SK-N-SH (cell line): ENCODE measurements around the gene MS4A18. TPM values are rescaled to one million over a fixed set of nuclear protein-coding genes. Genes with fewer than 3 reads are reported as not detected.

Experiments used
- CTCF ChIA-PET: fragments of 300-600, 350-600 bp; formaldehyde crosslinking; extraction: SDS; loops from one replicate; lab custom pipeline; 2021; lab: Yijun Ruan, JAX
- POLR2A ChIA-PET: fragments of 350-600 bp; sonication (Branson Sonifier 250); formaldehyde crosslinking; extraction: SDS; loops from one replicate; lab custom pipeline; 2020; ENCODE audit warnings: antibody characterized with exemption, inconsistent platforms; lab: Yijun Ruan, JAX
- DNase-seq: peaks from one replicate; pipeline ENCODE4 v3.0.0; 2012
- H2AFZ ChIP-seq: fragments of 200-600 bp; sonication (generic); 2 replicates; pipeline ENCODE4 v1.8.1; 2016; ENCODE audit warnings: antibody characterized with exemption, mild to moderate bottlenecking, low read depth
- H3F3A ChIP-seq: fragments of 200-600 bp; sonication (generic); replicated peaks from 2 replicates; pipeline ENCODE3; 2016; ENCODE audit warnings: antibody characterized with exemption, mild to moderate bottlenecking; ENCODE audit not compliant: insufficient read depth
- H3K27ac ChIP-seq, 2 experiments: fragments of 200-500 bp in 1 of 2; fragments of 200-600 bp in 1 of 2; sonication (Bioruptor generic) in 1 of 2; sonication (generic), shearing (Covaris generic) in 1 of 2; 2 replicates each; pipeline versions ENCODE4 v1.5.1 to v1.6.1; 2014 to 2016; ENCODE audit warnings: low read depth in 2 of 2, inconsistent platforms in 1 of 2, low read length in 1 of 2, mild to moderate bottlenecking in 1 of 2, mixed read lengths in 1 of 2
- H3K27me3 ChIP-seq: fragments of 200-600 bp; sonication (generic), shearing (Covaris generic); 2 replicates; pipeline ENCODE4 v1.6.1; 2016; ENCODE audit warnings: mixed run types; ENCODE audit not compliant: insufficient read depth
- H3K36me3 ChIP-seq, 2 experiments: fragments of 200-500 bp in 1 of 2; fragments of 200-600 bp in 1 of 2; sonication (Bioruptor generic) in 1 of 2; sonication (generic) in 1 of 2; replicated peaks in 1 of 2; 2 replicates each; pipeline versions ENCODE3 to v1.5.1; 2014 to 2016; ENCODE audit warnings: low read length in 1 of 2, mild to moderate bottlenecking in 1 of 2; ENCODE audit not compliant: insufficient read depth in 2 of 2, control insufficient read depth in 1 of 2
- H3K4me1 ChIP-seq, 2 experiments: fragments of 200-500 bp in 1 of 2; fragments of 200-600 bp in 1 of 2; sonication (Bioruptor generic) in 1 of 2; sonication (generic), shearing (Covaris generic) in 1 of 2; 2 replicates each; pipeline versions ENCODE4 v1.5.1 to v1.6.1; 2014 to 2016; ENCODE audit warnings: low read depth in 1 of 2, low read length in 1 of 2, mixed run types in 1 of 2; ENCODE audit not compliant: insufficient read depth in 2 of 2, control insufficient read depth in 1 of 2
- H3K4me2 ChIP-seq: fragments of 200-600 bp; sonication (generic), shearing (Covaris generic); 2 replicates; pipeline ENCODE4 v1.6.1; 2017; ENCODE audit warnings: mixed run types
- H3K4me3 ChIP-seq, 2 experiments: fragments of 200-500 bp in 1 of 2; fragments of 200-600 bp in 1 of 2; sonication (Bioruptor generic) in 1 of 2; sonication (generic), shearing (Covaris generic) in 1 of 2; 2 replicates each; pipeline versions ENCODE4 v1.5.1 to v1.8.1; 2014 to 2016; ENCODE audit warnings: low read depth in 2 of 2, inconsistent platforms in 1 of 2, low read length in 1 of 2, mild to moderate bottlenecking in 1 of 2, mixed read lengths in 1 of 2, moderate library complexity in 1 of 2
- H3K79me2 ChIP-seq: fragments of 200-600 bp; sonication (generic); 2 replicates; pipeline ENCODE4 v1.8.1; 2017; ENCODE audit warnings: mild to moderate bottlenecking; ENCODE audit not compliant: insufficient read depth
- H3K9ac ChIP-seq: fragments of 200-600 bp; sonication (generic); 2 replicates; pipeline ENCODE4 v1.6.1; 2017; ENCODE audit warnings: mixed run types
- H3K9me2 ChIP-seq: fragments of 200-600 bp; sonication (generic); 2 replicates; pipeline ENCODE4 v1.6.1; 2017; ENCODE audit warnings: mixed run types
- H3K9me3 ChIP-seq: fragments of 200-600 bp; sonication (generic); 2 replicates; pipeline ENCODE4 v1.6.1; 2017; ENCODE audit warnings: mixed run types, mild to moderate bottlenecking, moderate library complexity
- H4K20me1 ChIP-seq: fragments of 200-600 bp; sonication (generic); 2 replicates; pipeline ENCODE4 v1.6.1; 2017; ENCODE audit warnings: mild to moderate bottlenecking, mixed run types; ENCODE audit not compliant: insufficient read depth
- CHD2 ChIP-seq: fragments of 150-350 bp; IDR thresholded peaks from 2 replicates; pipeline ENCODE4 v1.6.1; 2018; ENCODE audit warnings: low read length; ENCODE audit not compliant: partially characterized antibody
- ELF1 ChIP-seq: IDR thresholded peaks from 2 replicates; pipeline ENCODE4 v1.4.0; 2012
- EP300 ChIP-seq, 2 experiments: IDR thresholded peaks; 2 replicates each; pipeline versions ENCODE4 v1.4.0 to v1.6.1; 2012; ENCODE audit warnings: borderline replicate concordance in 1 of 2, low read depth in 1 of 2, low read length in 1 of 2
- MEF2A ChIP-seq: IDR thresholded peaks from 2 replicates; pipeline ENCODE4 v1.4.0; 2012; ENCODE audit warnings: low read depth, borderline replicate concordance
- NFIC ChIP-seq: IDR thresholded peaks from 2 replicates; pipeline ENCODE4 v1.4.0; 2012; ENCODE audit warnings: borderline replicate concordance
- NRF1 ChIP-seq: IDR thresholded peaks from 2 replicates; pipeline ENCODE4 v1.6.1; 2012; ENCODE audit warnings: low read depth, mild to moderate bottlenecking, low read length
- POLR2AphosphoS5 ChIP-seq: IDR thresholded peaks from 2 replicates; pipeline ENCODE4 v1.6.1; 2012; ENCODE audit warnings: low read depth, low read length
- RAD21 ChIP-seq: IDR thresholded peaks from 2 replicates; pipeline ENCODE4 v1.6.1; 2012; ENCODE audit warnings: mild to moderate bottlenecking, low read length
- RCOR1 ChIP-seq: fragments of 150-350 bp; IDR thresholded peaks from 2 replicates; pipeline ENCODE4 v1.6.1; 2017; ENCODE audit warnings: antibody characterized with exemption, low read length
- RFX5 ChIP-seq: IDR thresholded peaks from 2 replicates; pipeline ENCODE4 v1.6.1; 2012; ENCODE audit warnings: mild to moderate bottlenecking, improper control_type of control experiment, low read length
- SIN3A ChIP-seq: IDR thresholded peaks from 2 replicates; pipeline ENCODE4 v1.6.1; 2012; ENCODE audit warnings: low read depth, mild to moderate bottlenecking, low read length, moderate library complexity, borderline replicate concordance
- TEAD4 ChIP-seq: IDR thresholded peaks from 2 replicates; pipeline ENCODE4 v1.4.0; 2012; ENCODE audit warnings: mild to moderate bottlenecking, borderline replicate concordance; ENCODE audit not compliant: insufficient read depth
- WGBS: methylation state at CpG from one replicate; pipeline ENCODE4 v1.1.6; 2017; ENCODE audit warnings: low lambda C conversion rate; 5-methylcytosine and 5-hydroxymethylcytosine counted together
- polyA plus RNA-seq, 3 experiments: library from polyadenylated mRNA; depleted of rRNA; stranded (reverse); fragments of >200 nt; gene quantifications; 2 replicates each; pipeline ENCODE4 v1.2.3, GENCODE V29; 2012
- TF ChIP-seq, protein P1 (sequence below): IDR thresholded peaks from 2 replicates; pipeline ENCODE4; 2012
- TF ChIP-seq, protein P2 (sequence below): IDR thresholded peaks from 2 replicates; pipeline ENCODE4 v1.4.0; 2012; ENCODE audit warnings: low read depth, borderline replicate concordance
- TF ChIP-seq, protein P3 (sequence below): IDR thresholded peaks from 2 replicates; pipeline ENCODE4 v1.4.0; 2012; ENCODE audit warnings: low read depth
- TF ChIP-seq, protein P4 (sequence below): fragments of 150-350 bp; IDR thresholded peaks from 2 replicates; pipeline ENCODE4 v1.6.1; 2017; ENCODE audit warnings: antibody characterized with exemption, low read length, low read depth, borderline replicate concordance
- TF ChIP-seq, protein P5 (sequence below): fragments of 200-600 bp; sonication (generic); IDR thresholded peaks from 2 replicates; pipeline ENCODE4 v1.6.1; 2017; ENCODE audit warnings: antibody characterized with exemption, mild to moderate bottlenecking, moderate library complexity

Gene MS4A18
- polyA plus RNA-seq, 1 of the 3 experiments (the other 2 are of a cell fraction) = not detected

DNA sequence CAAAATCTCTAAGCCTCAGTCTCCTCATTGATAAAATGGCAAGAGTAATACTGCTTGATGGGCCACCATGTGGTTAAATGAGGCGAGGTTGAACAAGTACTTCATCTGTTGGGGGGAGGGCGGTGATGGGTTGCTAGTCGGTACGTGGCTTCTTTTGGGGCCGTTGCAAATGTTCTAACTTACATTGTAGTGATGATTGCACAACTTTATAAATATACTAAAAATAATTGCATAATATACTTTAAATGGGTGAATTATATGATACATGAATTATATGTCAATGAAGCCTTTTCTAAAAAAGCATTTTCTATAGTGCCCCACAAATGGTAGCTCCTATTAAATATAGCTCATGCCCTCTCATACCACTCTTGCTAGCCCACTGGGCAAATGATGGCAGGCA is 18.6 kb upstream of the MS4A18 start:
- no peak for TF ChIP-seq CHD2
- DNase-seq = no peak
- ChIA-PET POLR2A (no interaction called here), CTCF (no interaction called here)
- no peaks in the 10 kb centered on the region for H3K4me1 ChIP-seq
- no peaks in the 10 kb centered on the region; the same call in 1 of the 2 replicates for H3K27me3 ChIP-seq
- no peaks in the 10 kb centered on the region for H3K79me2 ChIP-seq
- no peak overlapping the region for H2AFZ ChIP-seq
- 7% methylated on average over 5 of the region's 5 CpGs for WGBS
- H3K9me3 ChIP-seq = no peaks in the 10 kb centered on the region
- no peak overlapping the region for H3K9ac ChIP-seq
- no peak overlapping the region for H3K27ac ChIP-seq
- no peak overlapping the region for H3K4me3 ChIP-seq
- no peaks in the 10 kb centered on the region for H3K9me2 ChIP-seq
- no peak overlapping the region for H3K4me2 ChIP-seq
- no peaks in the 10 kb centered on the region for H4K20me1 ChIP-seq
- no peaks in the 10 kb centered on the region for H3F3A ChIP-seq
- no peaks in the 10 kb centered on the region for H3K36me3 ChIP-seq

DNA sequence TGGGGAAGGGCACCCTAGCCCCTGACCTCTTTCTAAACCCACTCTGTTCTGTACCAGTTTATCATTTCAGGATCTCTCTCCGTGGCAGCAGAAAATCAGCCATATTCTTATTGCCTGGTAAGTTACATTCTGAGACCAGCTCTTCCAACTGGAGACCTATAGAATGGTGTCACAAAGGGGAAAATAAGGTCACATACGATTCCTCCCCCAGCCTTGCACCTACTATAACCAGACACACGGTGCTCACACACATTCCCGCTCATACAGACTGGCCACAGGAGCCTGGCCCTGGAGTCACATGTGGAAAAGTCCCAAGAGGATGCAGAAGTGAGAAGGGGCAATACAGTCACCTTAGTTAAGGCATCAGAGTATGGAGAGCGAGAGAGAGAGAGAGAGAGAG is 17.6 kb upstream of the MS4A18 start:
- TF ChIP-seq CHD2 (no peak), NRF1 (no peak), RCOR1 (no peak), EP300 (IDR thresholded peaks at IDR 0.05; ENCODE audit: borderline replicate concordance in 1 of 2, low read depth in 1 of 2, low read length in 1 of 2) (no peak), ELF1 (no peak), TEAD4 (no peak), SIN3A (no peak), MEF2A (no peak), NFIC (no peak), RAD21 (no peak), RFX5 (no peak), POLR2AphosphoS5 (no peak)
- TF ChIP-seq, protein P1, sequence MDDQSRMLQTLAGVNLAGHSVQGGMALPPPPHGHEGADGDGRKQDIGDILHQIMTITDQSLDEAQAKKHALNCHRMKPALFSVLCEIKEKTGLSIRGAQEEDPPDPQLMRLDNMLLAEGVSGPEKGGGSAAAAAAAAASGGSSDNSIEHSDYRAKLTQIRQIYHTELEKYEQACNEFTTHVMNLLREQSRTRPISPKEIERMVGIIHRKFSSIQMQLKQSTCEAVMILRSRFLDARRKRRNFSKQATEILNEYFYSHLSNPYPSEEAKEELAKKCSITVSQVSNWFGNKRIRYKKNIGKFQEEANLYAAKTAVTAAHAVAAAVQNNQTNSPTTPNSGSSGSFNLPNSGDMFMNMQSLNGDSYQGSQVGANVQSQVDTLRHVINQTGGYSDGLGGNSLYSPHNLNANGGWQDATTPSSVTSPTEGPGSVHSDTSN = no peak
- TF ChIP-seq, protein P2, sequence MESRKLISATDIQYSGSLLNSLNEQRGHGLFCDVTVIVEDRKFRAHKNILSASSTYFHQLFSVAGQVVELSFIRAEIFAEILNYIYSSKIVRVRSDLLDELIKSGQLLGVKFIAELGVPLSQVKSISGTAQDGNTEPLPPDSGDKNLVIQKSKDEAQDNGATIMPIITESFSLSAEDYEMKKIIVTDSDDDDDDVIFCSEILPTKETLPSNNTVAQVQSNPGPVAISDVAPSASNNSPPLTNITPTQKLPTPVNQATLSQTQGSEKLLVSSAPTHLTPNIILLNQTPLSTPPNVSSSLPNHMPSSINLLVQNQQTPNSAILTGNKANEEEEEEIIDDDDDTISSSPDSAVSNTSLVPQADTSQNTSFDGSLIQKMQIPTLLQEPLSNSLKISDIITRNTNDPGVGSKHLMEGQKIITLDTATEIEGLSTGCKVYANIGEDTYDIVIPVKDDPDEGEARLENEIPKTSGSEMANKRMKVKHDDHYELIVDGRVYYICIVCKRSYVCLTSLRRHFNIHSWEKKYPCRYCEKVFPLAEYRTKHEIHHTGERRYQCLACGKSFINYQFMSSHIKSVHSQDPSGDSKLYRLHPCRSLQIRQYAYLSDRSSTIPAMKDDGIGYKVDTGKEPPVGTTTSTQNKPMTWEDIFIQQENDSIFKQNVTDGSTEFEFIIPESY = no peak
- TF ChIP-seq, protein P3, sequence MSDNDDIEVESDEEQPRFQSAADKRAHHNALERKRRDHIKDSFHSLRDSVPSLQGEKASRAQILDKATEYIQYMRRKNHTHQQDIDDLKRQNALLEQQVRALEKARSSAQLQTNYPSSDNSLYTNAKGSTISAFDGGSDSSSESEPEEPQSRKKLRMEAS = no peak
- TF ChIP-seq, protein P4, sequence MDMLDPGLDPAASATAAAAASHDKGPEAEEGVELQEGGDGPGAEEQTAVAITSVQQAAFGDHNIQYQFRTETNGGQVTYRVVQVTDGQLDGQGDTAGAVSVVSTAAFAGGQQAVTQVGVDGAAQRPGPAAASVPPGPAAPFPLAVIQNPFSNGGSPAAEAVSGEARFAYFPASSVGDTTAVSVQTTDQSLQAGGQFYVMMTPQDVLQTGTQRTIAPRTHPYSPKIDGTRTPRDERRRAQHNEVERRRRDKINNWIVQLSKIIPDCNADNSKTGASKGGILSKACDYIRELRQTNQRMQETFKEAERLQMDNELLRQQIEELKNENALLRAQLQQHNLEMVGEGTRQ = no peak
- TF ChIP-seq, protein P5, sequence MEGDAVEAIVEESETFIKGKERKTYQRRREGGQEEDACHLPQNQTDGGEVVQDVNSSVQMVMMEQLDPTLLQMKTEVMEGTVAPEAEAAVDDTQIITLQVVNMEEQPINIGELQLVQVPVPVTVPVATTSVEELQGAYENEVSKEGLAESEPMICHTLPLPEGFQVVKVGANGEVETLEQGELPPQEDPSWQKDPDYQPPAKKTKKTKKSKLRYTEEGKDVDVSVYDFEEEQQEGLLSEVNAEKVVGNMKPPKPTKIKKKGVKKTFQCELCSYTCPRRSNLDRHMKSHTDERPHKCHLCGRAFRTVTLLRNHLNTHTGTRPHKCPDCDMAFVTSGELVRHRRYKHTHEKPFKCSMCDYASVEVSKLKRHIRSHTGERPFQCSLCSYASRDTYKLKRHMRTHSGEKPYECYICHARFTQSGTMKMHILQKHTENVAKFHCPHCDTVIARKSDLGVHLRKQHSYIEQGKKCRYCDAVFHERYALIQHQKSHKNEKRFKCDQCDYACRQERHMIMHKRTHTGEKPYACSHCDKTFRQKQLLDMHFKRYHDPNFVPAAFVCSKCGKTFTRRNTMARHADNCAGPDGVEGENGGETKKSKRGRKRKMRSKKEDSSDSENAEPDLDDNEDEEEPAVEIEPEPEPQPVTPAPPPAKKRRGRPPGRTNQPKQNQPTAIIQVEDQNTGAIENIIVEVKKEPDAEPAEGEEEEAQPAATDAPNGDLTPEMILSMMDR = no peak
- DNase-seq = no peak
- Histone ChIP-seq H4K20me1 (no peaks in the 10 kb centered on the region), H3K9me3 (no peaks in the 10 kb centered on the region), H3K27me3 (no peaks in the 10 kb centered on the region; the same call in 1 of the 2 replicates), H3K36me3 (no peaks in the 10 kb centered on the region), H3K4me2 (no peak overlapping the region), H3K79me2 (no peaks in the 10 kb centered on the region), H3F3A (no peaks in the 10 kb centered on the region), H2AFZ (no peak overlapping the region), H3K4me1 (no peaks in the 10 kb centered on the region), H3K4me3 (no peak overlapping the region), H3K9me2 (no peaks in the 10 kb centered on the region), H3K9ac (no peak overlapping the region), H3K27ac (no peak overlapping the region)
- CTCF ChIA-PET = no interaction called here
- WGBS = 0% methylated on average over 5 of the region's 5 CpGs
- POLR2A ChIA-PET = no interaction called here
